MM.1S (cell line): ENCODE results near the gene COPZ1.

ENCODE experiments used
- CTCF ChIP-seq: fragments of 300-600 bp; sonication (generic); IDR thresholded peaks from 2 replicates; pipeline ENCODE4 v1.5.1; 2016; ENCODE audit warnings: antibody characterized with exemption, low read length, mixed read lengths
- EZH2 ChIP-seq: fragments of 300-600 bp; sonication (generic); optimal IDR thresholded peaks from 2 replicates; pipeline ENCODE3; 2017; ENCODE audit warnings: low read depth, mild to moderate bottlenecking, antibody characterized with exemption, low read length, mixed read lengths
- EZH2phosphoT487 ChIP-seq: fragments of 300-600 bp; sonication (generic); IDR thresholded peaks from 2 replicates; pipeline ENCODE4 v1.6.1; 2018; ENCODE audit warnings: antibody characterized with exemption, low read length

GRCh38 chr12:54330442-54330841, 5.5 kb downstream of the COPZ1 start:
- TF ChIP-seq CTCF = no peak
- no peak for TF ChIP-seq EZH2phosphoT487
- no peak for TF ChIP-seq EZH2
